ENCODE measurements around the gene DFFA. TPM values are rescaled to one million over a fixed set of nuclear protein-coding genes. Genes with fewer than 3 reads are reported as not detected.

Gene DFFA
- 20.6 TPM for polyA plus RNA-seq (2012; ENCODE audit: insufficient read depth, insufficient read length, low read depth)

GRCh38 chr1:10472220-10473144 is at the start of gene DFFA:
Gene DFFA, minus strand, starts transcription at chr1:10472529. Its CDS starts 71 bp downstream, at chr1:10472458.
- Histone ChIP-seq H3K4me3 (ENCODE audit: low read depth, low read length) (peak within 1 kb of the TSS; percentile 73), H3K36me3 (0 out of 2 replicates have a peak, but pooled peaks cover 4% of the 10 kb centered on the region), H3K9me3 (no peaks in the 10 kb centered on the region), H3K4me1 (no peaks in the 10 kb centered on the region), H3K27me3 (no peaks in the 10 kb centered on the region)
- peak; percentile 89 for DNase-seq
- no peak for TF ChIP-seq CTCF (IDR thresholded peaks at IDR 0.05; ENCODE audit: low read depth, low read length)

GRCh38 chr1:10521537-10522157 is 49.3 kb upstream of the DFFA start:
- H3K4me3 ChIP-seq (ENCODE audit: low read depth, low read length): no peak overlapping the region
- peaks cover 13% of the 10 kb centered on the region for H3K4me1 ChIP-seq
- H3K9me3 ChIP-seq: no peaks in the 10 kb centered on the region
- TF ChIP-seq CTCF (IDR thresholded peaks at IDR 0.05; ENCODE audit: low read depth, low read length): no peak
- H3K36me3 ChIP-seq: no peaks in the 10 kb centered on the region
- no peak for DNase-seq
- no peaks in the 10 kb centered on the region for H3K27me3 ChIP-seq

GRCh38 chr1:10520952-10521351 is 48.6 kb upstream of the DFFA start:
- no peak overlapping the region for H3K4me3 ChIP-seq (ENCODE audit: low read depth, low read length)
- H3K27me3 ChIP-seq: no peaks in the 10 kb centered on the region
- no peaks in the 10 kb centered on the region for H3K36me3 ChIP-seq
- DNase-seq: no peak
- TF ChIP-seq CTCF (IDR thresholded peaks at IDR 0.05; ENCODE audit: low read depth, low read length): no peak
- peaks cover 18% of the 10 kb centered on the region for H3K4me1 ChIP-seq
- no peaks in the 10 kb centered on the region for H3K9me3 ChIP-seq

GRCh38 chr1:10520497-10520896 is 48.2 kb upstream of the DFFA start:
- TF ChIP-seq CTCF (IDR thresholded peaks at IDR 0.05; ENCODE audit: low read depth, low read length): no peak
- Histone ChIP-seq H3K36me3 (no peaks in the 10 kb centered on the region), H3K27me3 (no peaks in the 10 kb centered on the region), H3K4me1 (peaks cover 21% of the 10 kb centered on the region), H3K4me3 (ENCODE audit: low read depth, low read length) (no peak overlapping the region), H3K9me3 (no peaks in the 10 kb centered on the region)
- DNase-seq: no peak

GRCh38 chr1:10519016-10519417 is 46.7 kb upstream of the DFFA start:
- peaks cover 21% of the 10 kb centered on the region for H3K4me1 ChIP-seq
- H3K27me3 ChIP-seq: no peaks in the 10 kb centered on the region
- peak; percentile 30 for TF ChIP-seq CTCF (IDR thresholded peaks at IDR 0.05; ENCODE audit: low read depth, low read length)
- no peaks in the 10 kb centered on the region for H3K36me3 ChIP-seq
- DNase-seq: peak; percentile 22
- H3K9me3 ChIP-seq: no peaks in the 10 kb centered on the region
- no peak overlapping the region for H3K4me3 ChIP-seq (ENCODE audit: low read depth, low read length)

GRCh38 chr1:10517677-10517982 is 45.3 kb upstream of the DFFA start:
- H3K4me1 ChIP-seq: peaks cover 21% of the 10 kb centered on the region
- no peaks in the 10 kb centered on the region for H3K9me3 ChIP-seq
- DNase-seq: no peak
- H3K36me3 ChIP-seq: no peaks in the 10 kb centered on the region
- no peak overlapping the region for H3K4me3 ChIP-seq (ENCODE audit: low read depth, low read length)
- no peak for TF ChIP-seq CTCF (IDR thresholded peaks at IDR 0.05; ENCODE audit: low read depth, low read length)
- H3K27me3 ChIP-seq: no peaks in the 10 kb centered on the region

Data from BE2C (cell line).